GM18502 (cell line): ENCODE results near the gene ATP5F1B.
A peak's percentile ranks its signal among the peaks of the same experiment; 100 is the strongest.

ENCODE experiments used
- ATAC-seq: cut with Tn5 transposase; IDR thresholded peaks from one replicate; pipeline ENCODE4 v1.9.1; 2021; ENCODE audit warnings: mild to moderate bottlenecking; ENCODE audit not compliant: unreplicated experiment, poor library complexity

Gene ATP5F1B

GRCh38 chr12:56628671-56629458 is 16.9 kb downstream of the ATP5F1B start:
- no peak for ATAC-seq

GRCh38 chr12:56626701-56627100 is 19.1 kb downstream of the ATP5F1B start:
- ATAC-seq: no peak

GRCh38 chr12:56622535-56622934 is 23.2 kb downstream of the ATP5F1B start:
- no peak for ATAC-seq

- ATAC-seq: no peak
Measured at GRCh38 chr12:56616925-56617324, 28.9 kb downstream of the ATP5F1B start.

- no peak for ATAC-seq
Measured at GRCh38 chr12:56616244-56616643, 29.5 kb downstream of the ATP5F1B start.

GRCh38 chr12:56614627-56615026 is 31.2 kb downstream of the ATP5F1B start:
- no peak for ATAC-seq

GRCh38 chr12:56604355-56604754 is 41.4 kb downstream of the ATP5F1B start:
- no peak for ATAC-seq

- no peak for ATAC-seq
Measured at GRCh38 chr12:56602239-56602638, 43.5 kb downstream of the ATP5F1B start.

- ATAC-seq: no peak
Measured at GRCh38 chr12:56601503-56601902, 44.3 kb downstream of the ATP5F1B start.

- ATAC-seq: no peak
Measured at GRCh38 chr12:56600753-56601152, 45.0 kb downstream of the ATP5F1B start.

GRCh38 chr12:56599797-56600196 is 46.0 kb downstream of the ATP5F1B start:
- ATAC-seq: no peak

- ATAC-seq: no peak
Measured at GRCh38 chr12:56599041-56599440, 46.7 kb downstream of the ATP5F1B start.

- no peak for ATAC-seq
Measured at GRCh38 chr12:56596815-56597214, 49.0 kb downstream of the ATP5F1B start.

- no peak for ATAC-seq
Measured at GRCh38 chr12:56593909-56594621, 51.7 kb downstream of the ATP5F1B start.

GRCh38 chr12:56591961-56592360 is 53.8 kb downstream of the ATP5F1B start:
- no peak for ATAC-seq

- ATAC-seq: no peak
Measured at GRCh38 chr12:56591126-56591525, 54.7 kb downstream of the ATP5F1B start.

- peak; percentile 48 for ATAC-seq
Measured at GRCh38 chr12:56590237-56590830, 55.5 kb downstream of the ATP5F1B start.

- ATAC-seq: no peak
Measured at GRCh38 chr12:56589783-56590182, 56.0 kb downstream of the ATP5F1B start.
